C4-2B (cell line): Measurements from ENCODE around the gene ZBTB45.

ENCODE experiments used
- CTCF ChIP-seq: fragments of 450-650 bp; conservative IDR thresholded peaks from 2 replicates; pipeline ENCODE4 v1.5.1; 2017; ENCODE audit warnings: mild to moderate bottlenecking
- ZFX ChIP-seq: fragments of 450-650 bp; IDR thresholded peaks from 2 replicates; pipeline ENCODE4 v1.6.1; 2017

- TF ChIP-seq CTCF = no peak
- TF ChIP-seq ZFX = no peak
Observed at GRCh38 chr19:58474997-58475713, 44.5 kb downstream of the ZBTB45 start.
